H1 (cell line): ENCODE data around the gene PEX13. TPM values are rescaled to one million over a fixed set of nuclear protein-coding genes. Genes with fewer than 3 reads are reported as not detected.

Experiments
- ASH2L ChIP-seq: fragments of 200-600, 300-600 bp; sonication (generic); IDR thresholded peaks from one replicate; pipeline ENCODE4 v1.7.1; 2017; ENCODE audit warnings: low read length
- BCL11A ChIP-seq, 2 experiments: IDR thresholded peaks; one replicate each; pipeline ENCODE4 v1.6.1; 2011; ENCODE audit warnings: low read depth in 2 of 2, low read length in 2 of 2, mild to moderate bottlenecking in 2 of 2
- BRCA1 ChIP-seq: IDR thresholded peaks from 2 replicates; pipeline ENCODE4 v1.6.1; 2012; ENCODE audit warnings: low read depth, low read length, improper control_type of control experiment
- CEBPB ChIP-seq: IDR thresholded peaks from 2 replicates; pipeline ENCODE4 v1.6.1; 2012; ENCODE audit warnings: low read depth, low read length
- EP300 ChIP-seq, 2 experiments: IDR thresholded peaks; 1 replicate in 1 of 2; 2 replicates in 1 of 2; pipeline ENCODE4 v1.6.1; 2011 to 2012; ENCODE audit warnings: low read depth in 2 of 2, low read length in 2 of 2, mild to moderate bottlenecking in 2 of 2, borderline replicate concordance in 1 of 2, inconsistent platforms in 1 of 2, moderate library complexity in 1 of 2
- GABPA ChIP-seq: IDR thresholded peaks from 2 replicates; pipeline ENCODE4 v1.6.1; 2011; ENCODE audit warnings: mild to moderate bottlenecking, low read length, moderate library complexity, borderline replicate concordance; ENCODE audit not compliant: insufficient read depth
- GTF2F1 ChIP-seq: IDR thresholded peaks from 2 replicates; pipeline ENCODE4 v1.6.1; 2012; ENCODE audit warnings: low read depth, low read length, improper control_type of control experiment, borderline replicate concordance
- HDAC2 ChIP-seq, 2 experiments: fragments of 300-600 bp in 1 of 2; sonication (generic) in 1 of 2; IDR thresholded peaks; 2 replicates each; pipeline ENCODE4 v1.6.1; 2011 to 2012; ENCODE audit warnings: low read depth in 2 of 2, low read length in 2 of 2, mild to moderate bottlenecking in 2 of 2, moderate library complexity in 2 of 2, borderline replicate concordance in 1 of 2, inconsistent platforms in 1 of 2
- HDAC6 ChIP-seq: IDR thresholded peaks from one replicate; pipeline ENCODE4 v1.7.1; 2012; ENCODE audit warnings: low read depth, mild to moderate bottlenecking, inconsistent platforms, low read length, moderate library complexity
- MAFK ChIP-seq: IDR thresholded peaks from 2 replicates; pipeline ENCODE4 v1.6.1; 2012; ENCODE audit warnings: low read depth, mild to moderate bottlenecking, improper control_type of control experiment, low read length
- PHF8 ChIP-seq: fragments of 200-600 bp; sonication (generic); conservative IDR thresholded peaks from 2 replicates; pipeline ENCODE4 v1.7.1; 2012; ENCODE audit warnings: low read depth, mild to moderate bottlenecking, inconsistent platforms, low read length, moderate library complexity
- POLR2A ChIP-seq, 2 experiments: IDR thresholded peaks; 1 replicate in 1 of 2; 2 replicates in 1 of 2; pipeline ENCODE4 v1.6.1; 2011; ENCODE audit warnings: low read depth in 2 of 2, low read length in 2 of 2, mild to moderate bottlenecking in 2 of 2; ENCODE audit errors: control extremely low read depth in 1 of 2
- POLR2AphosphoS5 ChIP-seq: IDR thresholded peaks from 2 replicates; pipeline ENCODE4 v1.6.1; 2011; ENCODE audit warnings: low read depth, low read length
- RBBP5 ChIP-seq: IDR thresholded peaks from 2 replicates; pipeline ENCODE4 v1.7.1; 2012; ENCODE audit warnings: low read depth, mild to moderate bottlenecking, inconsistent platforms, low read length, moderate library complexity, borderline replicate concordance
- SIX5 ChIP-seq: IDR thresholded peaks from 2 replicates; pipeline ENCODE4 v1.6.1; 2011; ENCODE audit warnings: mild to moderate bottlenecking, low read depth, low read length
- SP2 ChIP-seq: IDR thresholded peaks from 2 replicates; pipeline ENCODE4 v1.6.1; 2012; ENCODE audit warnings: mild to moderate bottlenecking, low read length, inconsistent platforms
- SP4 ChIP-seq: IDR thresholded peaks from 2 replicates; pipeline ENCODE4 v1.6.1; 2012; ENCODE audit warnings: low read length, inconsistent platforms
- SRF ChIP-seq: IDR thresholded peaks from 2 replicates; pipeline ENCODE4 v1.6.1; 2011; ENCODE audit warnings: mild to moderate bottlenecking, low read depth, low read length, moderate library complexity
- TAF7 ChIP-seq: optimal IDR thresholded peaks from 2 replicates; pipeline ENCODE3; 2011; ENCODE audit warnings: low read depth, mild to moderate bottlenecking, inconsistent platforms, low read length, moderate library complexity, borderline replicate concordance
- TCF12 ChIP-seq: IDR thresholded peaks from 2 replicates; pipeline ENCODE4 v1.6.1; 2011; ENCODE audit warnings: low read depth, mild to moderate bottlenecking, low read length
- TEAD4 ChIP-seq: IDR thresholded peaks from 2 replicates; pipeline ENCODE4 v1.6.1; 2012; ENCODE audit warnings: low read depth, low read length, inconsistent platforms, mixed read lengths
- YY1 ChIP-seq: IDR thresholded peaks from 2 replicates; pipeline ENCODE4 v1.6.1; 2011; ENCODE audit warnings: low read depth, mild to moderate bottlenecking, low read length
- ZNF274 ChIP-seq: IDR thresholded peaks from 2 replicates; pipeline ENCODE4 v1.7.0; 2012; ENCODE audit warnings: low read length, borderline replicate concordance; ENCODE audit errors: extremely low read depth
- polyA plus RNA-seq, 7 experiments: library from polyadenylated mRNA; depleted of rRNA in 3 of 7; stranded (reverse) in 5 of 7; unstranded in 2 of 7; fragments of >200 nt in 5 of 7; fragments of 200-250 nt in 2 of 7; gene quantifications; 1 replicate in 5 of 7; 2 replicates in 1 of 7; 4 replicates in 1 of 7; pipeline versions ENCODE4 v1.2.1 to v1.2.3, GENCODE V29; 2011 to 2013; ENCODE audit warnings: missing spikeins in 2 of 7, mixed read lengths in 2 of 7
- total RNA-seq: library from RNA; stranded (reverse); fragmentation: NEBNext Ultra II Directional; extraction: Animal tissue kit (Norgen Biotek cat#: 25700); gene quantifications from 2 replicates; pipeline ENCODE4 v1.2.1, GENCODE V29; 2021
- TF ChIP-seq, protein P1 (sequence below): IDR thresholded peaks from 2 replicates; pipeline ENCODE4 v1.6.1; 2011; ENCODE audit warnings: low read length, improper control_type of control experiment
- TF ChIP-seq, protein P2 (sequence below): IDR thresholded peaks from 2 replicates; pipeline ENCODE4 v1.6.1; 2012; ENCODE audit warnings: inconsistent platforms

PEX13 gene
- total and polyA plus RNA-seq, 2 of the 8 experiments (the other 6 are each of a cell fraction or from before 2014, with no cell fraction given) = 16.8 to 22.3 TPM

DNA sequence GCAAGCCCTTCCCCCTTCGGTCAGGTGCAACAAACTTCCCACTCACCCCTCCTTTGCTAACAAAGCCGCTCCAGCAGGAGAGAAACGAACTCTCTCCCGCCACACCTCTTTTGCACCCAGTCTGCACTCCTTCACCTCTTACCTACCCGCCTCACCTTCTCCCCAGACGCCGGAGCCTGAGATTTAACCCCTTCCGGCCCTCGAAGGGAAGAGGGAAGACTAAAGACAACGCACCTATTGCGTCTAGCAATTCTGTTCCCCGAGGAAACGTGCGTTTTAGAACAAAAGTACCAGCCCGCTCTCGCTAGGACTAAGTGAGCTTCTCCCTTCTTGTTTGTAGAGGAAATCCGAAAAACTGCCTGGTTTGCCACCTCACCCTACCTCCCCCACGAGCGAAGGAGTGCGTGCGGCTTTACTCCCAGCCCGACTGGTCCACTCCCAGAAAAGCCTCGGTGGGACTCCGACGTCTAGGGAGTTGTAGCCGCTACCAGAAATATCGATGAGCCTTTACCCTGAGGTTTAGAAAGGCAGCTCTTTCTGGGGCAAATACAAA, 441 bp upstream of the PEX13 start (continued):
- no peak; the same call in 1 of the 2 replicates for TF ChIP-seq BRCA1
- TF ChIP-seq SP2 = no peak
- TF ChIP-seq, protein P1, sequence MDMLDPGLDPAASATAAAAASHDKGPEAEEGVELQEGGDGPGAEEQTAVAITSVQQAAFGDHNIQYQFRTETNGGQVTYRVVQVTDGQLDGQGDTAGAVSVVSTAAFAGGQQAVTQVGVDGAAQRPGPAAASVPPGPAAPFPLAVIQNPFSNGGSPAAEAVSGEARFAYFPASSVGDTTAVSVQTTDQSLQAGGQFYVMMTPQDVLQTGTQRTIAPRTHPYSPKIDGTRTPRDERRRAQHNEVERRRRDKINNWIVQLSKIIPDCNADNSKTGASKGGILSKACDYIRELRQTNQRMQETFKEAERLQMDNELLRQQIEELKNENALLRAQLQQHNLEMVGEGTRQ = no peak
- TF ChIP-seq POLR2A (IDR thresholded peaks at IDR 0.05; ENCODE audit: control extremely low read depth in 1 of 2, low read depth in 2 of 2, low read length in 2 of 2) = peak in 1 of 2 experiments; percentile 41; a peak in 2 of 3 replicates
- no peak for TF ChIP-seq BCL11A (IDR thresholded peaks at IDR 0.05; ENCODE audit: low read depth in 2 of 2, low read length in 2 of 2)
- TF ChIP-seq, protein P2, sequence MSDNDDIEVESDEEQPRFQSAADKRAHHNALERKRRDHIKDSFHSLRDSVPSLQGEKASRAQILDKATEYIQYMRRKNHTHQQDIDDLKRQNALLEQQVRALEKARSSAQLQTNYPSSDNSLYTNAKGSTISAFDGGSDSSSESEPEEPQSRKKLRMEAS = peak; percentile 82
- TF ChIP-seq PHF8 = peak; percentile 65
- TF ChIP-seq MAFK = no peak
- TF ChIP-seq GTF2F1 = no peak
- 0 out of 2 replicates have a peak, but pooled peaks have one; percentile 28 for TF ChIP-seq POLR2AphosphoS5
- no peak for TF ChIP-seq HDAC6
- TF ChIP-seq SIX5 = peak; percentile 37; the same call in 1 of the 2 replicates
- TF ChIP-seq CEBPB = no peak
- no peak for TF ChIP-seq YY1
- peak; percentile 91 for TF ChIP-seq GABPA
- 0 out of 2 replicates have a peak, but pooled peaks have one; percentile 13 for TF ChIP-seq TEAD4
- TF ChIP-seq SRF = no peak
- no peak for TF ChIP-seq RBBP5
- no peak for TF ChIP-seq ZNF274
- TF ChIP-seq SP4 = no peak; the same call in 1 of the 2 replicates
- peak; percentile 61 for TF ChIP-seq TAF7
- TF ChIP-seq EP300 (IDR thresholded peaks at IDR 0.05; ENCODE audit: borderline replicate concordance in 1 of 2, low read depth in 2 of 2, low read length in 2 of 2) = peak in 1 of 2 experiments; percentile 70; a peak in 1 of 3 replicates
- no peak for TF ChIP-seq TCF12
- peak; percentile 100 for TF ChIP-seq ASH2L
- TF ChIP-seq HDAC2 (IDR thresholded peaks at IDR 0.05; ENCODE audit: borderline replicate concordance in 1 of 2, low read depth in 2 of 2, low read length in 2 of 2) = peak in 1 of 2 experiments; percentile 98; a peak in 2 of 4 replicates
